GM21515 (cell line): ENCODE results near the gene DDOST.

Experiments used
- ATAC-seq: cut with Tn5 transposase; IDR thresholded peaks from one replicate; pipeline ENCODE4 v1.9.1; 2021; ENCODE audit not compliant: unreplicated experiment

Gene DDOST

DNA sequence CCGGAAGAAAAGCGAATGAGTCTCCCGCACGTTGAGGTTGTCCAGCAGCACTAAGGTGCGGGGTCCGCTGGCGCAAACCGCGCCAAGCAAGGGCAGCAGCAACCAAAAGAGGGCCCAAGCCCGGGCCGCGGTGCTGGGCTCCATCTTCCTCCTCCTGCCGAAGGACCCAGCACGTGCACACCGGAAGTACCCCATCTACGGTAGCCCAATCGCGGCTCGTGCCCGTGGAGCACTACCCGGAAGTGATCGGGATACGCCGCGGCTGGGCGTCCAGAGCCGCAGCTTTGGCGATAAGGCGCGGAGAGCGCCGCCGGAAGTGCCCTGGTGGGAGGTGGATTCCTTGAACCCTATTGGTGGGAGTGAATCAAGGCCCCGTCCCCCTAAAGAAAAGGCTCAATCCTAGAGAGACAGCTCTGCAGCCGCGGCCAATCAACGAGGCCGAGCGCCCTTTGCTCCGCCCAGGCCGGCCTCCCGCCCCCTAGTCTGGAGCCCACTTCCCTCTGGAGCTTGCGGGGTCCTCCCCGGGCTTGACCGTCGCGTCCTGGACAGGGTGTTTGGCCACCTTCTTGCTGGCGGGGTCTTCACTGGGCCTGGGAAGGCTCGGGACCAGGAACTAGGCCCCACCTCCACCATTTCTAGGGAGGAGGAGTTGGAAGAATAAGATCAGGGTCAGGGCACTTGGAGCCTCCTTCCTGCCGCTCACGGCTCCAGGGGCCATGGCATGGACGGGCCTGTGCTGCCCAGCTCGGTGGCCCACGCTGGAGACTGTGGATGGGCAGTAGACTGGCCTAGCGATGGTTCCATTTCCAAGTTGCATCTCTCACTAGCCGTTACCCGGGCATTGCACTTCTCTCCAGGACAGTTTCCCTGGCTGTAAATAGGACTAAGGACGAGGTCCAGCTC, at the start of gene DDOST:
Gene DDOST (minus strand): TSS at position 163 of the 903 bp plus-strand sequence. CDS start 19 bp downstream, at position 144.
- ATAC-seq = peak; percentile 93

DNA sequence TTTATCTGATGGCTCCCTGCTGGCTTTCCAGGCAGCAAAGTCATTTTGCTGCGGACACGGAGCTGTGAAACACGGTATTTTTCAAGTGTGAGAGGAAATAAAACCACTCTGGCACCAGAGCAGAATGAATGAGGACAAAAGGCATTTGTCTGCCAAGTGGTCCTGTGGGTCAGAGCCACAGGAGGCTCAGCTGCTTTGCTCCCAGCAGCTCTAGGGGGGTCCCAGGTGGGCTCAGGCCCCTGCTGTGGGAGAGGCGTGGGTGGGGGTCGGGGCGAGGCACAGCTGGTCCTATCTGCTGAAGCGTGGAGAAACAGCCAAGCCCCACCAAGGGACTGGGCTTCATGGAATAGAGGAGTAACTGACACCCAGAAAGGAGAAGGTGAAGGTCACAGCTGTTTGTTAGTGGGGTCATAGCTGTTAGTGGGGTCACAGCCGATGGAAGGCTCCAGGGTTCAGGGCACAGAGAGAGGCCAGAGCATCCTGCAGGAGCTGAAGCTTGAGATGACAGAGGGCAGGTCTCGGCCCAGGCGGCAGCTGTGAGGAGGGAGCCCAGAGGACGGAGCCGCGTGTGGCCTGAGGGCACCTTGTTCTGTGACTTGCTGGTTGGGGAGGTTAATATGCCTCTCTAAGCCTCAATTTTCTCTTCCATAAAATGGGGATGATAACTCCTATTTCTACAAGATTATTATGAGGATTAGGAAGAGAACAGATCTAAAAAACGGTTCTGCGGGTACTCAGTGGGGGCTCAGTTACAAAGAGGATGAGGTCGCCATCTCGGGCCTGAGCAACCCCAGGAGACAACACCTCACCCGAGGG, 49.5 kb upstream of the DDOST start:
- no peak for ATAC-seq

DNA sequence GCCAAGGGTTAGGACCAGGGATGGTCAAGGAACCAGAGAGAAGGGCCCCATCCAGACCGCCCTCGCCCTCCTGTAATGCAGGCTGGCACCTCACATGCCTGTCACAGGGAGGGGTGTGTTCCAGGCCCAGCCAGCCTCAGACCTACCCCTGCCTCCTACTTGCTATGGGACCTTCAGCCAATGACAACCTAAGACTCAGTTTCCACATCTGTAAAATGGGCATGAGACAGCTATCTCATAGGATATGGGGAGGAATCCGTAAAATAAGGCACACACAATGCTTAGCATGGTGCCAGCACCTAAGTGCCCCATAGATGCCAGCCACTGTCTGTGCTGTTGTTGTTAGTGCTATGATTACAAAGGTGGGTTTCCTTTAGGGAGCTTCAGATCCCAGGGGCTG, 48.7 kb upstream of the DDOST start:
- no peak for ATAC-seq

DNA sequence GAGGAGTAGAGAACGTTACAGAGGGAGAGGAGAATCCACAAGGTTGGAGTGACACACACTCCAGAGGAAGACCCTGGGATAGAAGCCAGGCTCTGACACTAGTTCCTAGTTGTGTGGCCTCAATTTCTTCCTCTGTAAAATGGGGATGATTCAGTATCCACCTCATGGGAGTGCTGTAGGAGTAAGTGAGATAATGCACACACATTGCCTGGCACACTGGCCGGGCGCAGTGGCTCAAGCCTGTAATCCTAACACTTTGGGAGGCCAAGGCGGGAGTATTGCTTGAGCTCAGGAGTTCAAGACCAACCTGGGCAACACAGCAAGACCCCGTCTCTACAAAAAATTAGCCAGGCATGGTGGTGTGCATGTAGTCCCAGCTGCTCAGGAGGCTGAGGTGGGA, 47.7 kb upstream of the DDOST start:
- no peak for ATAC-seq

DNA sequence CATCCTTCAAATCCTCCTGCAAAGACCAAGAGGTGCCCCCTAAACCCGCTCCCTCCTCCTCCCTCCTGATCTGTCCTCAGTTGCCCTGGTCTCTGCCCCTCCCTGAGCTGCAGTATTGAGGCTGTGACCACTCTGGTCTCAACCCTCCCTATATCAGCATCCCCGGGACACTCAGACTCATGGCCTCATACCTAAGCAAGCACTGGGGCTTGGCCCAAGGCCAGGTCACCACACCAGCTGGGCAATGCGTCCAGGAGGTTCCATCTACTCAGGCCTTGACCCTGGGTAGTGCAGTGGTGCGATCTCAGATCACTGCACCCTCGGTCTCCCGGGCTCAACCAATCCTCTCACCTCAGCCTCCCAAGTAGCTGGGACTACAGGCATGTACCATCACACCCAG, 46.9 kb upstream of the DDOST start:
- ATAC-seq = no peak

DNA sequence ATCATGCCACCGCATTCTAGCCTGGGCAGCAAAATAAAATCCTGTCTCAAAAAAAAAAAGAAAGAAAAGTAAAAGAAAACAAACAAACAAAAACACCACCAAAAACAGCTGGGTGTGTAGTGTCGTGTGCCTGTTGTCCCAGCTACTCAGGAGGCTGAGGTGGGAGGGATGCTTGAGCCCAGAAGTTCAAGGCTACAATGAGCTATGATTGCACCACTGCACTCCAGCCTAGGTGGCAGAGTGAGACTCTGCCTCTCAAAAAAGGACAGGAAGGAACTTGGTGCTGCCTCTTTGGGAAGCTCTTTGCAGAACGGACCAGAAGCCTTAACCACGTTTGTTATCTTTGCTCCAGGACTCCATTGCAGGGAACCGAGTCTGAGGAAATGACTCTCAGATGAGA, 45.7 kb upstream of the DDOST start:
- ATAC-seq = no peak

DNA sequence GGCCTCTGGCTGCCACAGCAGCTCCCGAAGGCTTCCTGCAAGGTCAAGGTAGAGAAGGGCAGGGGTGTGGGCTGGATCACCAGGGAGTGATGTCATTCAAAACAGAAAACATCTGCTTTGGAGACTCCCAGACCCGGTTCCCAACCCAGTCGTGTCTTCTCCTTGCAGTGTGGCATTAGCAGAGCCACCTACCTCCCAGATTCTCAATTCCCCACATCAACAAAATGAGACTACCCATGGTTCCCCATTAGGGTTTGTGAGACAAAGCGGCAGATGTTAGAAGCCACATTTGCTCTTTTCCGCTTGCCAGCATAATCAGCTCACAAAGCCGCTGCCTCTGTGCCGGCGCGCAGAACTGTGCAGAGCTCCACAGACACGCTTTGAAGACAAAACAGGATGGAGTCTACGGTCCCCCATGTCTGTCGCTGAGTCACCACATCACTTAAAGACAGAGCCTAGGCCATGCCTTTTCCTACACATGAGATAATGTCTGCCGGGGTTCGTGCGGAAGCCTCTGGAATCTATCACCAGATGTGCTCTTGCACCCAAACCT, 44.1 kb upstream of the DDOST start:
- no peak for ATAC-seq

DNA sequence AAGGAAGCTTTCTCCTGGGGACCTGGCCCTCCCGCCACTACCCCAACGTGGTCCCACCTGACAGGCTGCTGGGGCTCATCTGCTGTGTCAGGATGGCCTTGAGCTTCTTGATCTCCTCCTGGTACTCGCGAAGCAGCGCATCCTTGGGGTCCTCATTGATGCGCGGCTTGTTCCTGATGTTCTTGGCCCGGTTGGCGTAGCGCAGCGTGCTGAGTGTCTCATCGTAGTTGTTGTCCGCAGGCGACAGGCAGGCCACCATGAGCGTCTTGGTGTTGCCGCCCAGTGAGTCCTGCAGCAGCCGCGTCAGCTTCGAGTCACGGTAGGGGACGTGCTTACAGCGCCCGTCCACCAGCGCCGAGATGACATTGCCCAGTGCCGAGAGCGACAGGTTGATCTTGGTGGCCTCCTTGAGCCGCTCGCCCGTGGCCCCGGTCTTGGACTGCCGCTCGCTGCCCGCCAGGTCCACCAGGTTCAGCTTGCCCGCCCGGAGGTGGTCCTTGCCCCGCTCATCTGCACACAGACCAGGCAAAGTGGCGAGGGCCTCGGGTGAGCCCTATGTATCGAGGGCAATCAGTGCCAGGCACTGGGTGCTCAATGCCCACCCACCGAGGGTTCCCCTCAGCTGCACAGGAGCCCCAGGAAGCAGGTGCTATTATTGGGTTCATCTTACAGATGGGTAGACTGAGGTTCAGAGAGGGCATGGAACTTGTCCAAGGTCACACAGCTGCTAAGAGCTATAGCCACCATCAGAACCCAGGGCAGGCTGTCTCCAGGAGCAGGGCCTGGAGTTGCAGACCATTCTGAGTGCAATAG, 43.4 kb upstream of the DDOST start:
- ATAC-seq = no peak

DNA sequence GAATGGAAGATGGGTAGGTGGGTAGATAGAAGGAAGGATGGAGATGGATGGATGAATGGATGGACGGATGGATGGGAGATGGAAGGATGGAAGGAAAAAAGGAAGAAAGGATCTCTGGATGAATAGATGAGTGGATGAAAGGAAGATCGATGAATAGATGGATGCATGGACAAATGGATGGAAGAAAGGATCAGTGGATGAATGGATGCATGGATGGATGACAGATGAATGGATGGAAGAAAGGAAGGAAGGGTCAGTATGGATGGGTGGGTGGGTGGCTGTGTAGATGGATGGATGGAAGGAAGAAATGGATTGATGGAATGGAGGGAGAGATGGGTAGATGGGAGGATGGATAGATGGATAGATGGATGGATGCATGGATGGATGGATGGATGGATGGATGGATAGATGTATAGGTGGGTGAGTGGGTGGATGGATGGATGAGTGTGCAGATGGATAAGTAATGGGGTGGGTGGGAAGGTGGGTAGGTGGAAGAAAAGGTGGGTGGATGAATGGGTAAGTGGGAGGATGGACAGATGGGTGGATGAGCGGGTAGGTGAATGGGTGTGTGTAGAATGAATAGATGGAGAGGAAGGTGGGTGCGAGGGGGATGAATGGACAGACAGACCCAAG, 42.1 kb upstream of the DDOST start:
- ATAC-seq = no peak

DNA sequence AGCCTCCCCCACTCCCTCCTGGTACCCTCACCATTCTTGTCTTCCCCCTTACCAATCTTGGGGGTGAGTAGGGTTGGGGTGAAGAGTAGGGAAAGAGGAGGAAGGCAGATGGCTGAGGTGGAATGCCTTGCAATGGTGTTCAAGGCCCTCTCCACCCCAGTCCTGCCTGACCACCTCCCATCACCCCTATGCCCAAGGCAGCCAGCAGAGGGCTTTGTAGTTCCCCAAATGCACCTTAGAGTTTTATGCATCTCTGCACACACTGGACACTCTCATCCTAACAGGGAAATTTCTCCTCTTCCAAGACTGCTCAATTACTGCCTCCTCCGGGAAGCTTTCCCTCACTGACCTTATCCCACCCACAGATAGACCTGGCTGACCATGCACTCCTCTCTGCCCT, 41.2 kb upstream of the DDOST start:
- ATAC-seq = no peak

DNA sequence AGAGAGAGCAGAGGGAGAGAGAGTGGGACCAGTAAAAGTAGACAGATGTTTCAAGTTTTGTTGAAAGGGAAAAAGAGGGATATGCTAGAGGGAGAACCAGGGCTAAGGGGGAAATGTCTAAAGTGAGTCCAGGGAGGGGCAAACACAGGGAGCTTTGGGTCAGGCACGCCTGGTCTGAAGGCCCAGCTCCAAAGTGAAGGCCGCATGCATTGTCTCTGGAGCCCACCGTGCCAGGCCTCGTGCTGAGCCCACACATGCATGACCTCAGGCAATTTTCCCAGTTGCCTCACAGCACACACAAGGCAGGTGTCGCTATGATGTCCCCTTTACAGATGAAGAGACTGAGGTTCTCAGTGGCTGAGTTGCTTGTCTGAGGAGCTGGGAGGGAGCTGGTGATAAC, 40.7 kb upstream of the DDOST start:
- ATAC-seq = no peak

DNA sequence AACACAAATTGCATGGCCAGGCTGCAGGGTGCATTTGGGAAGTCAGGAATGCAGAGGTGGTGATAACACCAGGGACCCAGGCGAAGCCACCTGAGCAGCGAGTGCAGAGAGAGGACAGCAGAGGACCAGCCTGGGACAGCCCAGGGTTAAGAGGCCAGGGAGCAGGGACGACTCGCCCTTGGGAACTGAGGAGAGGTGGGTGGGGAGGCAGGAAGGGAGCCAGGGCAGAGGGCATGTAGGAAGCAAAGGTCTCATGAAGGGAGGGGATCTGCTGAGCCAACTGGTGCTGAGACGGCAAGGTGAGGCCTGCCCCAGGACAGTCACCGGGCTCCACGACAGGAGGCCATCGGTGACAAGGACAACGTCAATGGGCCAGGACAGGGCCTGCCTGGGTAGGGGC, 40.3 kb upstream of the DDOST start:
- ATAC-seq = no peak

DNA sequence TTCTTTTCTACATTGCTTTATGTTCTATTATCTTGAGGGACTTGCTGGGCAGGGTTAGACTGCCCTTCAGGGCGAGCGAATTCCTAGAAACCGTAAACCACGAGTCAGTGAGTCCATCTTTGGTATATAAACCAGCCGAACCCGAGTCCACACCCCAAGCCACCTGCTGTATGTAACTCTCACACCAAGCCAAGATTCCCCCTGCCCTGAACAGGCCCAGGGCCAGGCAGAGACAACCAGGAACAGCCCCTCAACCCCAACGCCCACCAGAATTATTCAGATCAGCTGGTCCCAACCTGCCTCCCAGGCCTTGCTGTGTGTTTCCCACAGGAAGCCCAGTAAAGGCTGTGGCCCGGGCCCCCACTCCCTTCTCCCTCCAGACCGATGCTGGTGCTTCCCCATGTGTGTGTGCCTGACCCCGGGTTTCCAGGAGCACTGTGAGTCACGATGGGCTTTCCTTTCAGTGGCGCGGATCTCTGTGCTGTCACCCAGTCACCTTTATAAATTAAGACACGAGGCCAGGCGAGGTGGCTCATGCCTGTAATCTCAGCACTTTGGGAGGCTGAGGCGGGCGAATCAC, 39.6 kb upstream of the DDOST start:
- ATAC-seq = no peak

DNA sequence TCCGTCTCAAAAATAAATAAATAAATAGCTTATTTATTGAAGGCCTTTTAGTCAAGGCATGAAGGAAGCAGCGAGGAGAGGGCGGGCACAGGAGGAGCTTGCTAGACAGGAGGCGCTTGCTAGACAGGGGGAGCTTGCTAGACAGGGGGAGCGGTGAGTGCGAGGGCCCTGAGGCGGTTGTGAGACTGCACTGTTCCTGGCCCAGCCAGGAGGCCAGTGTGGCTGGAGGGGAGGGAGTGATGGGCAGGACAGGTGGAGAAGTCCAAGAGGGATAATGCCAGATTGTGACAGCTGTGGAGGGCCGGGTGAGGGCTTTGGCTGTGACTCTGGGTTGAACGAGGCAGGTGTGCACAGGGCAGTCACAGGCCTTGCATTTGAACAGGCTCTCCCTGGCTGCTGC, 38.4 kb upstream of the DDOST start:
- no peak for ATAC-seq

DNA sequence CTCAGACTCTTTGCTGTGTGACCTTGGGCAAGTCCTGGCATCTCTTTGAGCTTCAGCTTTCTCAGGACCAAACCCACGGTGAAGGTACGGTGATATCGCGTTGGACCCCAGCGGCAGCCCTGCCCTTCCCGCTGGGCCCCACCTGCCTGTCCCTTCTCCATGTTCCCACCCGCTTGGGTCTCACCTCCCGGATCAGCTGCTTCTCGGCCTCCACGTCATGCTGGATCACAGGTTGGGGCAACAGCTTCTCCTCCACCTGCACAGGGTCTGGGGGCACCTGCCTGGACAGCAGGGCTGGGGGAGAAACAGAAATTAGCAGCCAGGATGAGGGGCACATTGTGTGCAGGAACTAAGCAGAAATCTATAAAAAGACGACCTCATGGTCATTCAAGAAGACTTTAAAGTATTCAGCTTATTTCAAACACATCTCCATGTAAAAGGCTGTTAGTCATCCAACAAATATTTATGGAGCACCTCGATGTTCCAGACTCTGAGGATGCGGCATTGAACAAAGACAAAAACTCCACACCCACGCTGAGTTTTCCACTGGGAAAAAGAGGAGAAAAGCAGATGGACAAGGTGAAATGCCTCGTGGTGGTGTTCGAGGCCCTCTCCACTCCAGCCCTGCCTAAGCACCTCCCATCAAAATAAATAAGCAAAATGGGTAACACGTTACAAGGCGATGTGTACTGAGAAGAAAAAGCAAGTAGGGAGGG, 37.2 kb upstream of the DDOST start:
- no peak for ATAC-seq

DNA sequence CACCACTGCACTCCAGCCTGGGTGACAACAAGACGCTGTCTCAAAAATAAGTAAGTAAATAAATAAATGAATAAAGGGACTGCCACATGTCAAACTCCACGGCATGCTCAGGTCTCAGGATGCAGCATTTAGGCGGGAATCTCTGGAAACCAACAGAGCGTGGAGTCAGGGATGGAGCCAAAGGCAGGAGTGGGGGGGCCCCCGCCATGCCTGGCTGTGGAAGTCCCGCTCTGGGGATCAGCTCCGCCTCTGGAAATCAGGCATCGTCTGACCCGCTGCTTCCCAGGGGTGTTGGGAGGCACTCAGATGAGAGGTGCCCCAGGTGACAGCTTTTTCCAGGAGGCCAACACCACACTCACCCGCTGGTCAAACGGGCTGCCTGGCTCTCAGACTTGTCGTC, 36.4 kb upstream of the DDOST start:
- no peak for ATAC-seq

DNA sequence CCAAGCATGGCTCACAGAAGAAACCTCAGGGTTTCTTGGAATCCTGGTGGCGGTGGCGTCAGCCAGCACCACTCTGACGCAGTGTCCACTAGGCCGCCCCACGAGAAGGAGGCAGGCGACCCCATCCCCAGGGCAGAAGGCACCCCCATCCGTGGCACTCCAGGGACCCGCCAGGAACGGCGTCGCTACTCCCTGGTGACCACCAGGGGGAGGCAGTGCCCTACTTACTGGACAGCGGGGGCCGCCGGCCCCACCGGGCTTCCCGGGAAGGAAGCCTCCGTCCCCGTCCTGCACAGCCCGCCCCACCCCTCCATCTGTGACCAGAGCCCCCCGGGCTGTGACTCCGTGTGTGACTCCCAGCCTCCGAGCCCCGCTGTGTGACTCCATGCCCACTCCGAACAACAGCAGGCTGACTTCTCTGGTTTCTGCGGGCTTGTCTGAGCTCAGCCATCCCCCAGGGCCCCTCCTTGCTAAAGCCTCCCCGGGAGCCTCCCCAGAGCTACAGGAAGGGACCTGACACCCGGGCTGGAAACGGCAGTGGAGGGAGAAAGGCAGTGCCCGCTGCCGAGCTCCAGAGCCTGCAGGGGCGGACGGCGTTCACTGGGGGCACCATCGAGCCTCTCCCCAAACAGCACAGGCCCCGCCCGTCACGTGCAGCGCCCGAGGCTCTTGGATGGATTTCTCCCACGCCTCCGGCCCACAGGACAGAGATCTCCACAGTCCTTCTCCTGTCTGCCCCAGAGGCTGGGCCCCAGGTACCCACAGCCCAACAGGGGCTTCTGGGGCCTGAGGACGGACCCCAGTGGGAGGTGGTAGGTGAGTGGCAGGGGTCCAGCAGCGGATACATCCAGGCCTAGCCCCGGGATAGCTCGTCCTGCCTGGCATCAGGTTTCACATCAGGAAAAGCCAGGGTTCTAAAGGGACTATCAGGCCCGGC, 35.5 kb upstream of the DDOST start:
- peak; percentile 61 for ATAC-seq

DNA sequence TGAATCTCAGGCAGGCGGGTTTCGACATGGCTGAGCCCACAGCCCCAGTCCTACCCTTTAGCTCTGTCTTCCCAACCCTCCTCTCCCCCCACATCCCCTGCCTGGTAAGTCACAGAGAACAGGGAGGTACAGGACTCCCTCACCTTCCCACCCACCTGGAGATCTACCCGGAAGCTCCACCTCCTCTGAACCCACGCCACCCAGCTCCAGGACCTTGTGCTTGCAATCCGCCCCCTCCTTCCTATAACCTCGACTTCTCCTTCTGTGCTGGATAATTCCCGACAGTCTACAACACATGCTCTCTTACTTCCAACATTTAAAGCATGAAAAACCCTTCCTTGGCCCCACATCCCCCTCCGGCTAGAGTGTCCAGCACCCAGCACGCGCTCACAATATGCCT, 34.3 kb upstream of the DDOST start:
- no peak for ATAC-seq
